WTC11 (cell line): ENCODE data around the gene GMPR. TPM values are rescaled to one million over a fixed set of nuclear protein-coding genes. Genes with fewer than 3 reads are reported as not detected.

ENCODE experiments used
- ATAC-seq: fragments of 200-7000 bp; cut with Tn5 transposase; 2 replicates; pipeline ENCODE4 v1.10.0; 2021; ENCODE audit warnings: mild to moderate bottlenecking, moderate library complexity
- CTCF ChIA-PET: fragments of 300-600 bp; sonication (Branson Sonifier 250); formaldehyde crosslinking; loops from one replicate; lab custom pipeline; 2021; ENCODE audit warnings: antibody characterized with exemption; lab: Charles Lee
- POLR2A ChIA-PET: fragments of 350-600 bp; sonication (Branson Sonifier 250); formaldehyde crosslinking; loops from one replicate; lab custom pipeline; 2021; ENCODE audit warnings: antibody characterized with exemption; lab: Charles Lee
- DNase-seq: peaks from one replicate; pipeline ENCODE4 v3.0.0; 2021; ENCODE audit warnings: low spot score
- H3K27ac Mint-ChIP-seq: 2 replicates; pipeline ENCODE4 v1.8.0; 2021; ENCODE audit warnings: mixed read lengths
- H3K27me3 Mint-ChIP-seq: 2 replicates; pipeline ENCODE4 v1.8.0; 2021; ENCODE audit warnings: low read depth, mild to moderate bottlenecking, moderate library complexity, mixed read lengths
- H3K36me3 Mint-ChIP-seq: 2 replicates; pipeline ENCODE4 v1.8.0; 2021; ENCODE audit warnings: mixed read lengths
- H3K4me1 Mint-ChIP-seq: 2 replicates; pipeline ENCODE4 v1.8.0; 2022; ENCODE audit warnings: mixed read lengths
- H3K4me3 Mint-ChIP-seq: 2 replicates; pipeline ENCODE4 v1.8.0; 2021; ENCODE audit warnings: mild to moderate bottlenecking, moderate library complexity, mixed read lengths
- H3K9me3 Mint-ChIP-seq: 2 replicates; pipeline ENCODE4 v1.8.0; 2021; ENCODE audit warnings: mixed read lengths
- AR ChIP-seq: fragments of 250-450 bp; sonication (Bioruptor Pico); IDR thresholded peaks from 2 replicates; pipeline ENCODE4 v1.9.0; 2021; ENCODE audit warnings: mild to moderate bottlenecking
- ATF2 ChIP-seq: sonication (generic); formaldehyde crosslinking; IDR thresholded peaks from 2 replicates; pipeline ENCODE4 v1.8.1; 2022; ENCODE audit warnings: low read depth, missing genetic modification reagents, borderline replicate concordance
- CDX4 ChIP-seq: fragments of 250-450 bp; sonication (Bioruptor Pico); IDR thresholded peaks from 2 replicates; pipeline ENCODE4 v1.9.0; 2021; ENCODE audit warnings: moderate library complexity, mild to moderate bottlenecking, inconsistent platforms, borderline replicate concordance
- ESRRA ChIP-seq: sonication (generic); formaldehyde crosslinking; IDR thresholded peaks from 2 replicates; pipeline ENCODE4 v1.8.1; 2022; ENCODE audit warnings: mild to moderate bottlenecking, missing genetic modification reagents, borderline replicate concordance
- GRHL2 ChIP-seq: fragments of 250-450 bp; sonication (Bioruptor Pico); IDR thresholded peaks from 2 replicates; pipeline ENCODE4 v1.8.0; 2022; ENCODE audit warnings: mild to moderate bottlenecking, moderate library complexity; ENCODE audit not compliant: insufficient replicate concordance, severe bottlenecking
- IRF1 ChIP-seq: sonication (generic); formaldehyde crosslinking; IDR thresholded peaks from 2 replicates; pipeline ENCODE4 v1.8.0; 2023; ENCODE audit warnings: missing genetic modification reagents
- SMAD3 ChIP-seq: sonication (generic); formaldehyde crosslinking; IDR thresholded peaks from 2 replicates; pipeline ENCODE4 v1.8.0; 2022; ENCODE audit warnings: missing genetic modification reagents, mild to moderate bottlenecking, borderline replicate concordance
- SP1 ChIP-seq: sonication (generic); formaldehyde crosslinking; conservative IDR thresholded peaks from 2 replicates; pipeline ENCODE4 v1.8.1; 2022; ENCODE audit warnings: missing genetic modification reagents
- TEAD4 ChIP-seq: sonication (generic); formaldehyde crosslinking; IDR thresholded peaks from 2 replicates; pipeline ENCODE4 v1.8.0; 2022; ENCODE audit warnings: mild to moderate bottlenecking, missing genetic modification reagents
- ZBTB43 ChIP-seq: sonication (generic); formaldehyde crosslinking; IDR thresholded peaks from 2 replicates; pipeline ENCODE4 v1.8.1; 2023; ENCODE audit warnings: mild to moderate bottlenecking, missing genetic modification reagents
- ZNF232 ChIP-seq: sonication (generic); formaldehyde crosslinking; IDR thresholded peaks from 2 replicates; pipeline ENCODE4 v1.8.0; 2022; ENCODE audit warnings: mild to moderate bottlenecking, missing genetic modification reagents
- total RNA-seq: library from RNA; stranded (reverse); gene quantifications from 3 replicates; pipeline ENCODE4 v1.2.3, GENCODE V29; 2021
- TF ChIP-seq, protein P1 (sequence below): fragments of 250-450 bp; sonication (Bioruptor Pico); IDR thresholded peaks from 2 replicates; pipeline ENCODE4 v2.1.2; 2022; ENCODE audit warnings: mild to moderate bottlenecking, moderate library complexity
- TF ChIP-seq, protein P2 (sequence below): fragments of 200-600 bp; IDR thresholded peaks from 2 replicates; pipeline ENCODE4 v1.8.0; 2022; ENCODE audit warnings: antibody characterized with exemption
- TF ChIP-seq, protein P3 (sequence below): sonication (generic); formaldehyde crosslinking; IDR thresholded peaks from 2 replicates; pipeline ENCODE4 v1.8.1; 2022; ENCODE audit warnings: mild to moderate bottlenecking, moderate library complexity, missing genetic modification reagents
- TF ChIP-seq, protein P4 (sequence below): fragments of 250-450 bp; sonication (Bioruptor Pico); conservative IDR thresholded peaks from 2 replicates; pipeline ENCODE4 v1.9.0; 2021; ENCODE audit warnings: mild to moderate bottlenecking
- TF ChIP-seq, protein P5 (sequence below): fragments of 250-450 bp; sonication (Bioruptor Pico); IDR thresholded peaks from 2 replicates; pipeline ENCODE4 v1.8.0; 2021; ENCODE audit warnings: mild to moderate bottlenecking

The GMPR gene
- total RNA-seq, 1 experiment from 2014 or later, result 2.4 TPM

GRCh38 chr6:16241321-16241689 is 2.9 kb downstream of the GMPR start:
- ChIA-PET POLR2A (no interaction called here), CTCF (interaction anchor here (1.1 to 6.1 kb wide), 4 partner anchors 11 to 416 kb away, joined by 3 to 27 read pairs (median 4); no protein-coding TSS in a partner anchor)
- DNase-seq (no peak), ATAC-seq (no peak)
- Mint-ChIP-seq H3K4me3 (no peak overlapping the region), H3K27ac (no peak overlapping the region), H3K4me1 (peaks cover 19% of the 10 kb centered on the region), H3K36me3 (no peaks in the 10 kb centered on the region), H3K9me3 (no peaks in the 10 kb centered on the region), H3K27me3 (peaks cover 51% of the 10 kb centered on the region)
- TF ChIP-seq, protein P1, sequence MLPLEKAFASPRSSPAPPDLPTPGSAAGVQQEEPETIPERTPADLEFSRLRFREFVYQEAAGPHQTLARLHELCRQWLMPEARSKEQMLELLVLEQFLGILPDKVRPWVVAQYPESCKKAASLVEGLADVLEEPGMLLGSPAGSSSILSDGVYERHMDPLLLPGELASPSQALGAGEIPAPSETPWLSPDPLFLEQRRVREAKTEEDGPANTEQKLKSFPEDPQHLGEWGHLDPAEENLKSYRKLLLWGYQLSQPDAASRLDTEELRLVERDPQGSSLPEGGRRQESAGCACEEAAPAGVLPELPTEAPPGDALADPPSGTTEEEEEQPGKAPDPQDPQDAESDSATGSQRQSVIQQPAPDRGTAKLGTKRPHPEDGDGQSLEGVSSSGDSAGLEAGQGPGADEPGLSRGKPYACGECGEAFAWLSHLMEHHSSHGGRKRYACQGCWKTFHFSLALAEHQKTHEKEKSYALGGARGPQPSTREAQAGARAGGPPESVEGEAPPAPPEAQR (CRISPR knock-in tag), result no peak
- no peak for TF ChIP-seq ESRRA (CRISPR knock-in tag)
- TF ChIP-seq GRHL2 (CRISPR knock-in tag), result no peak

DNA sequence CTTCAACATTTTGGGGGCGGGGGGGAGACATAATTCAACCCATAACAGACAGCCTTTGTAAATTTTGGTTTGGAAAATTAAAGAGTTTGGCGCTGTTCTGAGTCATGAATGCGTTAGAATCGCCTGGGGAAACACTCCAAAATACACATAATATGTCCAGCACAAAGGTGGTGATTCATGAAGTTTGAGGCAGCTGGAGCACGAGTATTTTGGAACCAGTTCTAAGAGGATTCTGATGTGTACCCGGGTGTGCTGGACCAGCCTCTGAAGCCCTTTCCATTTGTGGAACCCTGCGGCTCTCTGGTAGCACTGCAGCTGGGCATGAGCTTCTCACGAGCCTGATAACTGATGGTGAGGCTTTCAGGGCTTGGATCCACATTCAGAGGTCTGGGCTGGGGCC is 4.7 kb downstream of the GMPR start:
- DNase-seq, result no peak
- Mint-ChIP-seq H3K27ac (no peak overlapping the region), H3K27me3 (peaks cover 36% of the 10 kb centered on the region), H3K36me3 (no peaks in the 10 kb centered on the region), H3K4me3 (no peak overlapping the region), H3K4me1 (peaks cover 19% of the 10 kb centered on the region), H3K9me3 (no peaks in the 10 kb centered on the region)
- CTCF ChIA-PET, result interaction anchor here (0.7 to 0.8 kb wide), 2 partner anchors 73 to 81 kb away, joined by 3 read pairs; no protein-coding TSS in a partner anchor
- ATAC-seq, result no peak
- no peak for TF ChIP-seq ZNF232 (CRISPR knock-in tag)
- no peak for TF ChIP-seq ATF2 (CRISPR knock-in tag)
- TF ChIP-seq ZBTB43, result no peak
- TF ChIP-seq IRF1 (CRISPR knock-in tag), result no peak
- TF ChIP-seq, protein P2, sequence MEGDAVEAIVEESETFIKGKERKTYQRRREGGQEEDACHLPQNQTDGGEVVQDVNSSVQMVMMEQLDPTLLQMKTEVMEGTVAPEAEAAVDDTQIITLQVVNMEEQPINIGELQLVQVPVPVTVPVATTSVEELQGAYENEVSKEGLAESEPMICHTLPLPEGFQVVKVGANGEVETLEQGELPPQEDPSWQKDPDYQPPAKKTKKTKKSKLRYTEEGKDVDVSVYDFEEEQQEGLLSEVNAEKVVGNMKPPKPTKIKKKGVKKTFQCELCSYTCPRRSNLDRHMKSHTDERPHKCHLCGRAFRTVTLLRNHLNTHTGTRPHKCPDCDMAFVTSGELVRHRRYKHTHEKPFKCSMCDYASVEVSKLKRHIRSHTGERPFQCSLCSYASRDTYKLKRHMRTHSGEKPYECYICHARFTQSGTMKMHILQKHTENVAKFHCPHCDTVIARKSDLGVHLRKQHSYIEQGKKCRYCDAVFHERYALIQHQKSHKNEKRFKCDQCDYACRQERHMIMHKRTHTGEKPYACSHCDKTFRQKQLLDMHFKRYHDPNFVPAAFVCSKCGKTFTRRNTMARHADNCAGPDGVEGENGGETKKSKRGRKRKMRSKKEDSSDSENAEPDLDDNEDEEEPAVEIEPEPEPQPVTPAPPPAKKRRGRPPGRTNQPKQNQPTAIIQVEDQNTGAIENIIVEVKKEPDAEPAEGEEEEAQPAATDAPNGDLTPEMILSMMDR, result no peak
- no peak for TF ChIP-seq AR (CRISPR knock-in tag)
- TF ChIP-seq TEAD4, result no peak
- no peak for TF ChIP-seq SP1 (CRISPR knock-in tag)
- TF ChIP-seq, protein P3, sequence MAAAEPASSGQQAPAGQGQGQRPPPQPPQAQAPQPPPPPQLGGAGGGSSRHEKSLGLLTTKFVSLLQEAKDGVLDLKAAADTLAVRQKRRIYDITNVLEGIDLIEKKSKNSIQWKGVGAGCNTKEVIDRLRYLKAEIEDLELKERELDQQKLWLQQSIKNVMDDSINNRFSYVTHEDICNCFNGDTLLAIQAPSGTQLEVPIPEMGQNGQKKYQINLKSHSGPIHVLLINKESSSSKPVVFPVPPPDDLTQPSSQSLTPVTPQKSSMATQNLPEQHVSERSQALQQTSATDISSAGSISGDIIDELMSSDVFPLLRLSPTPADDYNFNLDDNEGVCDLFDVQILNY, result no peak
- TF ChIP-seq SMAD3 (CRISPR knock-in tag), result no peak
- TF ChIP-seq, protein P4, sequence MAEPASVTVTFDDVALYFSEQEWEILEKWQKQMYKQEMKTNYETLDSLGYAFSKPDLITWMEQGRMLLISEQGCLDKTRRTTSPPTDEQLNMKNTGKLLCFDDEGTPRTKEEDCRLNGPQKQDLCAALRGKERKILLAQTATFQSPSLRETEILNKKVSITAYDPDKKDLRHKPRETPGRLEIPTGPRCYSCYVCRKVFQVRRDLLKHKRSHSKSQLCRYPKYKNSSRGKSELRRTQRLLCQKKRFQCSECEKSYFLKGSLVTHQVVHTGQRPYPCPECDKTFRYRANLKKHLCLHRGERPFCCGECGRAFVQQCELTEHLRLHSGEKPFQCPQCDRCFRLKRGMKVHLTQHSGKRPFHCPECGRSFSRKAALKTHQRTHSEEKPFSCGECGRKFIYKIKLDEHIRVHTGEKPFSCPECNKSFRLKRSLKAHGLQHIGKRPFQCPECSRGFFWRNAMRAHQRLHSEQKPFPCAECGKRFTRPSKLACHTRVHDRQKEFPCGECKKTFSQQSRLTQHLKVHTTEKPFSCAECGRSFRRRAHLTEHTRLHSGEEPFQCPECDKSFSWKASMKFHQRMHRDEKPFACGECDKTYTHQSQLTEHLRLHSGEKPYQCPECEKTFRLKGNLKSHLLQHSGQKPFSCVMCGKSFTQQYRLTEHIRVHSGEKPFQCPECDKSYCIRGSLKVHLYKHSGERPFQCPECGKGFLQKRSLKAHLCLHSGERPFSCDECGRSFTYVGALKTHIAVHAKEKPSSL, result no peak
- TF ChIP-seq CDX4 (CRISPR knock-in tag), result no peak
- TF ChIP-seq, protein P5, sequence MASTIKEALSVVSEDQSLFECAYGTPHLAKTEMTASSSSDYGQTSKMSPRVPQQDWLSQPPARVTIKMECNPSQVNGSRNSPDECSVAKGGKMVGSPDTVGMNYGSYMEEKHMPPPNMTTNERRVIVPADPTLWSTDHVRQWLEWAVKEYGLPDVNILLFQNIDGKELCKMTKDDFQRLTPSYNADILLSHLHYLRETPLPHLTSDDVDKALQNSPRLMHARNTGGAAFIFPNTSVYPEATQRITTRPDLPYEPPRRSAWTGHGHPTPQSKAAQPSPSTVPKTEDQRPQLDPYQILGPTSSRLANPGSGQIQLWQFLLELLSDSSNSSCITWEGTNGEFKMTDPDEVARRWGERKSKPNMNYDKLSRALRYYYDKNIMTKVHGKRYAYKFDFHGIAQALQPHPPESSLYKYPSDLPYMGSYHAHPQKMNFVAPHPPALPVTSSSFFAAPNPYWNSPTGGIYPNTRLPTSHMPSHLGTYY (CRISPR knock-in tag), result no peak
- POLR2A ChIA-PET, result no interaction called here
